K562 (cell line): Measurements from ENCODE around the gene ASB6. TPM values are rescaled to one million over a fixed set of nuclear protein-coding genes. Genes with fewer than 3 reads are reported as not detected.

Experiments used
- ATAC-seq: fragments of 200-7000 bp; cut with Tn5 transposase; 3 replicates; pipeline ENCODE4 v1.9.1; 2020; ENCODE audit warnings: moderate library complexity
- BruUV-seq: library from RNA; stranded (reverse); fragments of 400-500 nt; replicated peaks from 2 replicates; lab custom pipeline; 2021; lab: Mats Ljungman, UMichigan
- CTCF ChIA-PET: fragments of 300-600 bp; formaldehyde crosslinking; extraction: SDS; loops from one replicate; lab custom pipeline; 2021; ENCODE audit warnings: low intra/inter-chr PET ratio; lab: Yijun Ruan, JAX
- POLR2A ChIA-PET: fragments of 300-600, 350-650 bp; sonication (Branson Sonifier 250); formaldehyde crosslinking; extraction: SDS; loops from one replicate; lab custom pipeline; 2021; ENCODE audit warnings: antibody characterized with exemption, inconsistent platforms; lab: Yijun Ruan, JAX
- DNase-seq, 4 experiments: peaks; one replicate each; pipeline versions ENCODE4 v3.0.0 to v3.0.0-alpha.2; 2011 to 2018; ENCODE audit warnings: low spot score in 3 of 4, mixed read lengths in 3 of 4; ENCODE audit errors: extremely low read depth in 1 of 4
- FAIRE-seq: peaks from 2 replicates; lab custom pipeline; 2011; peaks lifted over from hg19 to GRCh38; lab: Jason Lieb, UNC
- H2AFZ ChIP-seq: 2 replicates; pipeline ENCODE4 v1.6.0; 2011; ENCODE audit warnings: low read depth, low read length, control low read depth, inconsistent platforms
- H3K27ac ChIP-seq: fragments of 200-600 bp; 3 replicates; pipeline ENCODE4 v1.8.0; 2011; ENCODE audit warnings: low read depth, mild to moderate bottlenecking, control low read depth, inconsistent platforms, low read length, moderate library complexity, mixed read lengths; ENCODE audit errors: extremely low read depth
- H3K27me3 ChIP-seq, 2 experiments: fragments of 300-600 bp in 1 of 2; 2 replicates in 1 of 2; 3 replicates in 1 of 2; pipeline versions ENCODE4 v1.6.0 to v1.8.0; 2011; ENCODE audit warnings: inconsistent platforms in 2 of 2, low read length in 2 of 2, mild to moderate bottlenecking in 1 of 2, mixed read lengths in 1 of 2, moderate library complexity in 1 of 2; ENCODE audit not compliant: control insufficient read depth in 2 of 2, insufficient read depth in 2 of 2
- H3K36me3 ChIP-seq: fragments of 300-600 bp; 3 replicates; pipeline ENCODE4 v1.8.0; 2011; ENCODE audit warnings: mild to moderate bottlenecking, low read length, inconsistent platforms; ENCODE audit not compliant: control insufficient read depth, insufficient read depth
- H3K4me1 ChIP-seq, 2 experiments: fragments of 200-600 bp in 1 of 2; replicated peaks in 1 of 2; 2 replicates in 1 of 2; 3 replicates in 1 of 2; pipeline versions ENCODE4 v1.5.1 to v1.8.0; 2011; ENCODE audit warnings: inconsistent platforms in 2 of 2, low read length in 2 of 2, mild to moderate bottlenecking in 1 of 2, mixed read lengths in 1 of 2, moderate library complexity in 1 of 2; ENCODE audit not compliant: control insufficient read depth in 2 of 2, insufficient read depth in 2 of 2
- H3K4me2 ChIP-seq: 2 replicates; pipeline ENCODE4 v1.6.1; 2011; ENCODE audit warnings: low read length, control low read depth, inconsistent platforms, mixed read lengths; ENCODE audit not compliant: insufficient read depth
- H3K4me3 ChIP-seq: fragments of 200-600 bp; sonication (generic), shearing (Covaris generic); 2 replicates; pipeline ENCODE4 v1.5.1; 2016; ENCODE audit warnings: control low read depth, inconsistent platforms
- H3K79me2 ChIP-seq: fragments of 200-600 bp; 3 replicates; pipeline ENCODE4 v1.8.0; 2011; ENCODE audit warnings: low read length, inconsistent platforms; ENCODE audit not compliant: control insufficient read depth, insufficient read depth
- H3K9ac ChIP-seq, 2 experiments: 2 replicates each; pipeline versions ENCODE4 v1.6.0 to v1.6.1; 2011; ENCODE audit warnings: low read depth in 2 of 2, low read length in 2 of 2, control low read depth in 1 of 2, inconsistent platforms in 1 of 2, mild to moderate bottlenecking in 1 of 2, mixed read lengths in 1 of 2; ENCODE audit not compliant: insufficient read depth in 1 of 2
- H3K9me1 ChIP-seq: one replicate; pipeline ENCODE4 v1.6.0; 2011; ENCODE audit warnings: inconsistent platforms, mild to moderate bottlenecking, low read length, moderate library complexity; ENCODE audit not compliant: control insufficient read depth, insufficient read depth
- H3K9me3 ChIP-seq: replicated peaks from 2 replicates; pipeline ENCODE4 v1.5.1; 2011; ENCODE audit warnings: low read depth, low read length, inconsistent platforms; ENCODE audit not compliant: control insufficient read depth, insufficient read depth
- H4K20me1 ChIP-seq: replicated peaks from 2 replicates; pipeline ENCODE4 v1.6.1; 2011; ENCODE audit warnings: low read length, inconsistent platforms, mixed read lengths; ENCODE audit not compliant: control insufficient read depth, insufficient read depth
- ILF3 ChIP-seq: fragments of 450-650 bp; IDR thresholded peaks from 2 replicates; pipeline ENCODE4 v1.6.1; 2018; ENCODE audit warnings: antibody characterized with exemption, mild to moderate bottlenecking, moderate library complexity, borderline replicate concordance
- MCM2 ChIP-seq: fragments of 450-650 bp; IDR thresholded peaks from 2 replicates; pipeline ENCODE4 v1.6.1; 2017; ENCODE audit warnings: low read depth, mild to moderate bottlenecking
- SAP30 ChIP-seq: fragments of 200-600 bp; sonication (generic); IDR thresholded peaks from 2 replicates; pipeline ENCODE4 v1.6.1; 2012; ENCODE audit warnings: borderline replicate concordance, low read depth, mild to moderate bottlenecking, moderate library complexity, low read length, control low read depth, inconsistent platforms; ENCODE audit not compliant: insufficient read depth, poor library complexity, severe bottlenecking
- SPI1 ChIP-seq: IDR thresholded peaks from 2 replicates; pipeline ENCODE4 v1.6.1; 2011; ENCODE audit warnings: low read depth, low read length, control low read depth, borderline replicate concordance
- SRF ChIP-seq, 2 experiments: fragments of 250-450, 450-650 bp in 1 of 2; sonication (Bioruptor Pico) in 1 of 2; sonication (generic) in 1 of 2; formaldehyde crosslinking; IDR thresholded peaks; 2 replicates each; pipeline versions ENCODE4 v1.5.0 to v1.5.1; 2020 to 2022; ENCODE audit warnings: mild to moderate bottlenecking in 1 of 2, missing genetic modification reagents in 1 of 2
- WGBS: fragments of 100-300 bp; shearing (Covaris generic); methylation state at CpG from one replicate; pipeline ENCODE4 v1.1.6; 2016; ENCODE audit warnings: low coverage, mixed read lengths; ENCODE audit not compliant: insufficient coverage; ENCODE audit errors: missing lambda C conversion rate; 5-methylcytosine and 5-hydroxymethylcytosine counted together
- in situ Hi-C: fragments of 300-500 bp; cut with MboI; formaldehyde crosslinking; loops from 4 replicates; pipeline ENCODE4 v1.15.0; 2018; ENCODE audit warnings: inconsistent platforms, mixed read lengths
- intact Hi-C: fragments of 100-400 bp; cut with micrococcal nuclease; formaldehyde crosslinking; loops from 2 replicates; pipeline ENCODE4 v1.14.2; 2022
- polyA plus RNA-seq, 8 experiments: library from polyadenylated mRNA; depleted of rRNA in 4 of 8; stranded (reverse) in 5 of 8; unstranded in 3 of 8; fragments of >200 nt; fragmentation: Nextera tagmentation in 2 of 8; fragmentation: Illumina TruSeq in 1 of 8; extraction: Ambion mirVana in 2 of 8; extraction: Trizol in 1 of 8; gene quantifications; 2 replicates each; pipeline versions ENCODE4 v1.2.1 to v1.2.3, GENCODE V29; 2011 to 2014; ENCODE audit warnings: inconsistent platforms in 1 of 8, missing spikeins in 1 of 8
- total RNA-seq, 7 experiments: library from RNA; depleted of rRNA in 6 of 7; stranded (reverse); fragments of >200 nt in 6 of 7; fragmentation: Illumina TruSeq in 2 of 7; extraction: Trizol in 2 of 7; gene quantifications; 2 replicates each; pipeline versions ENCODE4 v1.2.1 to v1.2.3, GENCODE V29; 2011 to 2021; ENCODE audit warnings: low replicate concordance in 1 of 7
- TF ChIP-seq, protein P1 (sequence below): sonication (generic); formaldehyde crosslinking; IDR thresholded peaks from 2 replicates; pipeline ENCODE4 v1.8.0; 2022; ENCODE audit warnings: mild to moderate bottlenecking, missing genetic modification reagents

Gene ASB6
- total and polyA plus RNA-seq, 9 of the 15 experiments (the other 6 are each of a cell fraction or from before 2014, with no cell fraction given), result 0.92 to 17.8 (median 11.3) TPM

DNA sequence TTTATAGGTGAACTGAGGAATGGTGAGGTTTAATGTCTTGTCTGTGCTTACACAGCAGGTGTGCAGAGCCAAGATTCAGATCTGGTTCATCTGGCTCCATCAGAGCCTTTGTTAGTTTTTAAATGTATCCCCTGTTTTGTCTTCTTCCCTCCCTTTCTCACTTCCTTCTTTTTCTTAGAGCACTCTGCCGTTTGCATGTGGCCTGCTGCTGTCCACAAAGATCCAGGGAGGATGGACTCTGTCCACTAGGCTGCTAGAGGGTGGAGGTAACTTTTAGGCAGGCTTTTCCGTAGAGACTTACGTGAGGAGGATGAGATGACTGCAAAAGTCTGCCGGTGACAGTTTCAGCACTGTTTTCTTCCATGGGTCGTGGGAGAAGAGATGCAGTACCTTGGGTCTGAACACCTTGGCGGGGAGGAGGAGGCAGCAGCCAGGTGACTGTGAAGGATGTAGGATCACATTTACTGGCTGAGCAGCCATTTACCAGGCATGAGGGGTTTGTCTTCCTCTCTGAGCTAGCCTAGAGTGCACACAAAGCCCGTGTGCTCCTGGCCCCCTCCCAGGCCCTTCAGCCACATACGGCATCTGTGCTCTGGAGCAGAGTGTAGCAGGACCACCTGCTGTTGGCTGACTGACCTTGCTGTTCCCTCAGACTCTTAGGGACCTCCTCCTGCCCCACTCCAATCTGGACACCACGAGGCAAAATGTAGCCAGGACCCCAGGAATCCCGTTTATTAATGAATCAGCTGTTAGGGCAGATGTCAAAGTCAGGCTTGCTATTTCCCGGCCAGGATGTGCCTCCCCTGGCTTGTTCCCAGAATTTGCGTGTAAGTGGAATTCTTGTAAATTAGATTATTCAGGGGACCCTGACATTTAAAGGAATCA, 14.2 kb downstream of the ASB6 start:
- Histone ChIP-seq H3K27ac (peak overlapping the region; percentile 87; the same call in 2 of the 3 replicates), H4K20me1 (peaks cover 54% of the 10 kb centered on the region), H3K9me1 (no peaks in the 10 kb centered on the region), H3K9ac (peak overlapping the region; percentile 87 to 88), H3K4me2 (peak overlapping the region; percentile 94), H3K36me3 (peaks cover 55% of the 10 kb centered on the region), H3K79me2 (peaks cover 68% of the 10 kb centered on the region), H3K27me3 (no peaks in the 10 kb centered on the region), H3K4me1 (peaks cover 36 to 53% of the 10 kb centered on the region in 2 experiments), H3K4me3 (peak overlapping the region; percentile 67), H2AFZ (no peak overlapping the region), H3K9me3 (no peaks in the 10 kb centered on the region)
- 31% methylated on average over 11 of the region's 12 CpGs for WGBS
- POLR2A ChIA-PET, result interaction anchor here (0.5 to 2.4 kb wide), 10 partner anchors 9 to 846 kb away, joined by 3 to 11 read pairs (median 4); no protein-coding TSS in a partner anchor
- CTCF ChIA-PET, result no interaction called here
- FAIRE-seq, result peak; percentile 42
- no peak for DNase-seq
- intact Hi-C loops (no loop called here), in situ Hi-C loops (no loop called here)
- no peak for ATAC-seq
- TF ChIP-seq SRF (CRISPR knock-in tag; IDR thresholded peaks at IDR 0.05) (peak in 1 of 2 experiments; percentile 30; a peak in 1 of 4 replicates), SPI1 (peak; percentile 79), MCM2 (no peak), ILF3 (no peak), SAP30 (no peak)
- TF ChIP-seq, protein P1, sequence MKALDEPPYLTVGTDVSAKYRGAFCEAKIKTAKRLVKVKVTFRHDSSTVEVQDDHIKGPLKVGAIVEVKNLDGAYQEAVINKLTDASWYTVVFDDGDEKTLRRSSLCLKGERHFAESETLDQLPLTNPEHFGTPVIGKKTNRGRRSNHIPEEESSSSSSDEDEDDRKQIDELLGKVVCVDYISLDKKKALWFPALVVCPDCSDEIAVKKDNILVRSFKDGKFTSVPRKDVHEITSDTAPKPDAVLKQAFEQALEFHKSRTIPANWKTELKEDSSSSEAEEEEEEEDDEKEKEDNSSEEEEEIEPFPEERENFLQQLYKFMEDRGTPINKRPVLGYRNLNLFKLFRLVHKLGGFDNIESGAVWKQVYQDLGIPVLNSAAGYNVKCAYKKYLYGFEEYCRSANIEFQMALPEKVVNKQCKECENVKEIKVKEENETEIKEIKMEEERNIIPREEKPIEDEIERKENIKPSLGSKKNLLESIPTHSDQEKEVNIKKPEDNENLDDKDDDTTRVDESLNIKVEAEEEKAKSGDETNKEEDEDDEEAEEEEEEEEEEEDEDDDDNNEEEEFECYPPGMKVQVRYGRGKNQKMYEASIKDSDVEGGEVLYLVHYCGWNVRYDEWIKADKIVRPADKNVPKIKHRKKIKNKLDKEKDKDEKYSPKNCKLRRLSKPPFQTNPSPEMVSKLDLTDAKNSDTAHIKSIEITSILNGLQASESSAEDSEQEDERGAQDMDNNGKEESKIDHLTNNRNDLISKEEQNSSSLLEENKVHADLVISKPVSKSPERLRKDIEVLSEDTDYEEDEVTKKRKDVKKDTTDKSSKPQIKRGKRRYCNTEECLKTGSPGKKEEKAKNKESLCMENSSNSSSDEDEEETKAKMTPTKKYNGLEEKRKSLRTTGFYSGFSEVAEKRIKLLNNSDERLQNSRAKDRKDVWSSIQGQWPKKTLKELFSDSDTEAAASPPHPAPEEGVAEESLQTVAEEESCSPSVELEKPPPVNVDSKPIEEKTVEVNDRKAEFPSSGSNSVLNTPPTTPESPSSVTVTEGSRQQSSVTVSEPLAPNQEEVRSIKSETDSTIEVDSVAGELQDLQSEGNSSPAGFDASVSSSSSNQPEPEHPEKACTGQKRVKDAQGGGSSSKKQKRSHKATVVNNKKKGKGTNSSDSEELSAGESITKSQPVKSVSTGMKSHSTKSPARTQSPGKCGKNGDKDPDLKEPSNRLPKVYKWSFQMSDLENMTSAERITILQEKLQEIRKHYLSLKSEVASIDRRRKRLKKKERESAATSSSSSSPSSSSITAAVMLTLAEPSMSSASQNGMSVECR, result 0 out of 2 replicates have a peak, but pooled peaks have one; percentile 30
- no TSS peak for BruUV-seq
